Activated T-cell treated with anti-CD3 and anti-CD28 coated beads for 48 hours (primary cell): Measurements from ENCODE around the gene RPP40.

Experiments
- DNase-seq: peaks from one replicate; pipeline ENCODE4 v3.0.0-alpha.2; 2020; ENCODE audit warnings: low read depth

RPP40 gene

DNA sequence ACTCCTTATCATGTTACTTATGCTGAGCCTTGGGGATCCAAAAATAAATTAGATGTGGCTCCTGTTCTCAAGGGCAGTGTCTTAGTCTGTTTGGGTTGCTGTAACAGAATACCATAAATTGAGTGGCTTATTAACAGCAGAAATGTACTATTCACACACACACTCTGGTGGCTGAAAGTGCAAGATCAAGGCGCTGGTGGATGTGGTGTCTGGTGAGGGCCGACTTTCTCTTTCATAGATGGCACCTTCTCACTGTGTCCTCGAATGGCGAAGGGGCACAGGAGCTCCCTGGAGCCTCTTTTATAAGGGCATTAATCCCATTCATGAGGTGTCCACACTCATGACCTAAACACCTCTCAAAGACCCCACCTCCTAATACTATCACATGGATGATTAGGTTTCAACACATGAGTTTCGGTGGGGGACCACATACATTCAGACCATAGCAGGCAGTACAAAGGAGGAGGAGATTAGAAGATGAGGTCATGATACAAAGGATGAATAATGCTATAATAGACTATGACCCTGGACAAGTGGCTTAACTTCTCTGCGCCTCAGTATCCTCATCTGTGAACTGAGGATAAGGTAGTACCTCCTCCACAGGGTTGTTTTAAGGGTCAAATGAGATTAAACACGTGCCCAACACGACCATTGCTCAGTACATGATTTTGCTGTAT, 34.1 kb downstream of the RPP40 start:
- DNase-seq: no peak

DNA sequence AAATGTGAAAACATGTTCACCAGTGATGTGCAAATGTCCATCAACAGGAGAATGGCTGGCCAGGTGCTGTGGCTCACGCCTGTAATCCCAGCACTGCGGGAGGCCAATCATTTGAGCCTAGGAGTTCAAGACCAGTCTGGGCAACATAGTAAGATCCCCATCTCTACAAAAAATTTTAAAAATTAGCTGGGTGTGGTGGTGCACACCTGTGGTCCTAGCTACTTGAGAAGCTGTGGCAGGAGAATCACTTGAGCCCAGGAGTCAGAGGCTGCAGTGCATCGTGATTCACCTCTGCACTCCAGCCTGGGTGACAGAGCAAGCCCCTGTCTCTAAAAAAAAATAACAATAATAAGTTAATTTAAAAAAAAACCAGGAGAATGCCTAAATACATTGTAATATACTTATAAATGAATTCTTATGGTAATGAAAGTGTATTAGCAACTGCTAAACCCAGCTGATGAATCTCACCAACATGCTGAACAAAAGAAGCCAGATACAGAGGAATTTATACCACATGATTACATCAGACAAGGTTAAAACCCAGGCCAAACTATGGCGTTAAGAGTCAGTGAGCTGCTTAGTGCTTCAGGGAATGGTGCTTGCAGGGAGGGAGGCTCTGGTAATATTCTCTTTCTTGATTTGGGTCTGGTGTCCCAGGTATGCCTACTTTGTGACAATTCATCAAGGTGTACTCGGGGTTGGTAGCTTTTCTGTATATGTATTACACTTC, 36.4 kb downstream of the RPP40 start:
- DNase-seq: no peak

- DNase-seq: no peak
These were observed 38.1 kb downstream of the RPP40 start for GRCh38 chr6:4965562-4966389.

DNA sequence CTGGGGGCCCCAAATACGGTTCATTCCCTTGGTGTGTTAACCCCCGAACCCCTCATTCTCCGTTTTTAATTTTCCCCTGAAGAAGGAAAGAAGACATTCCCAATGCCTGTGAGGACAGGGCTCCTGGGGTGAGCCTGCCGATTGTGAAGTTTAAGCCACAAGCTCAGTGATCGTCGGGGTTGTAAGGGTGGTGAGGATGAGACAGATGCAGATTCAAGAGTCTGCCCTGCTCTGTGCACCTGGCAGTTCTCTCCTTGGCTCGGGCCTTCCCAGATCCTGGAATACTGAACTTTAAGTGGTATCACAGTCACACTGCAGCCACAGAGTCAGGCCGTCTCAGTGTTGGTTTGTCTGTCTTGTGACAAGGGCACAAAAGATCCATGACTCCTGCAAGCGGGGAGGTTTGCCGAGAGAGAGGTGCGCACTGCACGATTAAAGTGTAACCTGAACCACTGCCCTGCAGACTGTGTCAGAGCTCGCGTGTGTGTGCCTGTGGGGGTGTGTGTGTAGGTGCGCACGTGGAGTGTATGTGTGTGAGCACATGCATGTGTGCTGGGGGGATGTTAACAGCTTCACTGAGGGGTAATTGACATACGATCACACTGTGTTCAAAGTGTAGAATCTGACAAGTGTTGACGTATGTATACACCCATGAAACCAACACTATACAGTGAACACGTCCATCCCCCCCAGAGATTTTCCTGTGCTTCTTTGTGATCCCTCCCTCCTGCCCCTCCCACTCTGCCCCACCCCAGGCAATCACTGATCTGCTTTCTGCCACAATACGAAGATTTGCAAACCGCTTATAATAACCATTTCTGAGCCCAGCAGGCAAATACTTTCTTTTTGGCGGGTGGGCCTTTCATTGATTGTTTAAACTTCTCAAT, 38.9 kb downstream of the RPP40 start:
- DNase-seq: no peak

- DNase-seq: no peak
These were observed 40.9 kb downstream of the RPP40 start for GRCh38 chr6:4962905-4963304.

DNA sequence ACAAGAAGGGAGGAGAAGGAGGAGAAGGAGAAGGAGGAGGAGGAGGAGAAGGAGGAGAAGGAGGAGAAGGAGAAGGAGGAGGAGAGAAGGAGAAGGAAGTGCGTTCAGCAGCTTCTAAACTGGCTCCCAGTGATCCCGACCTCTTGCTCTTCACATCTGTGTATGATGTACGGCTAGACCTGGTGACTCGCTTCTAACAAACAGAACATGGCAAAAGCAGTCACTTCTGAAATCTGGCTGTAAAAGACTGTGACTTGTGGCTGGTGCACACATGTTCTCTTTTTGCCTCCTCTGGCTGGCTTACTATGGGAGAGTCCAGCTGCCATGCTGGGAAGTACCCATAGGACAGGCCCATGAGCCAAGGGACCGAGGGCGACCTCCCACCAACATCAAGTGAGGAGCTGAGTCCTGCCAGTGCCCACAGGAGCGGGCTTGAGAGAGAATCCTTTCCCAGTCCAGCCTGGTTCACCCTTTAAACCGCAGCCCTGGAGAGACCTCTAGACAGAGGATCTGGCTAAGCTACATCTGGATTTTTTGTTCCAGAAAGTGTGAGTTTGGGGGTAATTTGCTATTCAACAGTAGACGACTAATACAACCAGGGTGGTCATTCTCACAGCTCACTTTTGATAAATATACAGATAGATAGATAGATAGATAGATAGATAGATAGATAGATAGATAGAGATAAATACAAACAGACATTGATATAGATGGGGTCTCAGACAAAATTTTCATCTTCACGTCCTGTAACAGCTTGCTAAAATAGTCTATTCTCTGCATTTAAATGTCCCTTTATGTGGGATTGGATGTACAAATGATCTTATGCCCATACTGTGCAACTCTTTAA, 42.3 kb downstream of the RPP40 start:
- no peak for DNase-seq

GRCh38 chr6:4958624-4959023, 45.2 kb downstream of the RPP40 start:
- no peak for DNase-seq

GRCh38 chr6:4957521-4958231, 46.2 kb downstream of the RPP40 start:
- DNase-seq: no peak

GRCh38 chr6:4956625-4957024, 47.2 kb downstream of the RPP40 start:
- DNase-seq: no peak

DNA sequence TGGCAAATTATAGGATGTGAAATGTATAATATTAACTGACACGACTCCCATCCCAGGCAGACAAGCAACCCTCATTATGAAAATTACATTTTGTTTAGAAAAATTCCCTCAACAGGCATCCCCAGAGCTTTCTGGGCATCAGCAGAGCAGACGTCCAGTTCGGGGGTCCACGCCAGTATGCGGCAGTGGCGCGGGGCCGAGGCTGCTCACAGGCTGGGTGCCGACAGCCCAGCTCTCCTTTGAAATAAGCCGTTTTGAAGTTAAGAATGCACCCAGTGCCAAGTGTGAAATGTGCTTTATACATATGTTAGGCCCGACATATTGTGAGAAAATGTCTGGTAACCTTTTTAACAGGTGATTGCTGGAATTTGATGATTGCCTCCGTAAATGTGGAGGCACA, 50.4 kb downstream of the RPP40 start:
- no peak for DNase-seq

DNA sequence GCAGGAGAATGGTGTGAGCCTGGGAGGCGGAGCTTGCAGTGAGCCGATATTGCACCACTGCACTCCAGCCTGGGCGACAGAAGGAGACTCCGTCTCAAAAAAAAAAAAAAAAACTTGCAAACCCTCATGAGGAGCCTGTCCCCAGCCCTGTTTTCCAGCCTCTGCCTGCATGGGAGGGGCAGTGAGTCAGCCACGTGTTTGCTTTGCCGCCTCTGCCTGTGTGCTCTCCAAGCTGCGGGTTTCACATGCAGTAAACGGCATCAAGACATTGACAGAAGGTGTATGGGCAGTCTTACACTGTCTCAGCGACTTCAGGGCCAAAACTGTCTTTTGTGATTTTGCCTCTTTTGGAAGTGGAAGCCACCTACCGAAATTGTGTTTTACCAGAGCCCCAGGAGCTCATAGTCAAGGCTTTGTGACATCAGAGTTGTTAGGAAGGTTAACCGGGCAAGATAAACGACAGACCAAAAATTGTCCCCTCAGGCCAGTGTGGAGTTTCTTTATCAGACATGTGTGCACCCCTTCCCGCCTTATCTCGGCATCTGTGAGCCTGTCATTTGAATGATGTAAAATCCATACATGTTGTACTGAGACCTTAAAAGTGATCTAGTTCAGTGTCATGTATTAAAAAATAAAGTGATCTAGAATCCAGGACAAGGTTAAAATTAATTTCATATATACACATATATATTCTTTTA, 52.9 kb downstream of the RPP40 start:
- DNase-seq: no peak

- no peak for DNase-seq
These were observed 53.8 kb downstream of the RPP40 start for GRCh38 chr6:4950076-4950475.

- DNase-seq: no peak
These were observed 54.9 kb downstream of the RPP40 start for GRCh38 chr6:4948781-4949450.

DNA sequence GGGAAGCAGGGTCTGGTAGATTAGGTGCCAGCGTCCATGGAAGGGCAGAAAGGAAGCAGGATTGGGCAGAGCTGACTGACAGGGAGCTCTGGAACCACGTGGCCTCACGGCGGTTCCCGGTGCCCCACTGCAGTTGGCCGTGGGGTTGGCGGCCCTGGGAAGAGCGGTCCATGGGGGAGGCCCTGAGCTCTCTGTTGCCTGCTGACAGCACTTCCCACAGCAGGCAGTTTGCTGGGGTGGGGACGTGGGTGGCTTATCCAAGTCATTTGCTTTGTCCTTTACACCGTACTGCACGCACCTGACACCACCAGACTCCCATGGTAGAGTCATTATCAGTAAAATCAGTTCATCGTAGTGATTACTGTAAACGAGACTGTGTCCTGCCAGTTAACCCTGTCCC, 56.1 kb downstream of the RPP40 start:
- no peak for DNase-seq

GRCh38 chr6:4946521-4946920, 57.3 kb downstream of the RPP40 start:
- no peak for DNase-seq
